Muscle of leg (tissue), 11 donors: ENCODE results near the gene RASAL2. TPM values are rescaled to one million over a fixed set of nuclear protein-coding genes. Genes with fewer than 3 reads are reported as not detected.
A peak's percentile ranks its signal among the peaks of the same experiment; 100 is the strongest.

Experiments
- DNase-seq: peaks from one replicate; pipeline ENCODE4 v3.0.0; 2013
- H3K27ac ChIP-seq: one replicate; pipeline ENCODE4 v1.5.1; 2013; ENCODE audit warnings: mild to moderate bottlenecking, low read length, control low read depth
- H3K27me3 ChIP-seq: one replicate; pipeline ENCODE4 v1.6.1; 2013; ENCODE audit warnings: low read length; ENCODE audit not compliant: control insufficient read depth, insufficient read depth
- H3K36me3 ChIP-seq: one replicate; pipeline ENCODE4 v1.6.1; 2013; ENCODE audit warnings: low read length; ENCODE audit not compliant: control insufficient read depth, insufficient read depth
- H3K4me1 ChIP-seq: one replicate; pipeline ENCODE4 v1.6.1; 2013; ENCODE audit warnings: low read length; ENCODE audit not compliant: control insufficient read depth, insufficient read depth
- H3K4me3 ChIP-seq: one replicate; pipeline ENCODE4 v1.5.1; 2013; ENCODE audit warnings: low read length, control low read depth
- H3K9me3 ChIP-seq: replicated peaks from 2 replicates; pipeline ENCODE4 v1.6.1; 2013; ENCODE audit warnings: low read depth, low read length; ENCODE audit not compliant: control insufficient read depth
- WGBS: methylation state at CpG from one replicate; pipeline ENCODE4 v1.1.5; 2013; ENCODE audit warnings: missing lambda C conversion rate; ENCODE audit not compliant: insufficient coverage; 5-methylcytosine and 5-hydroxymethylcytosine counted together
- polyA plus RNA-seq, 8 donors: library from polyadenylated mRNA; unstranded; fragments of 120-200 nt; gene quantifications; one replicate each; pipeline versions ENCODE4 v1.2.1 to v1.2.3, GENCODE V29; 2013; ENCODE audit warnings: inconsistent platforms in 1 of 8, low replicate concordance in 1 of 8; ENCODE audit not compliant: insufficient read length in 8 of 8, insufficient read depth in 1 of 8
- total RNA-seq: library from RNA; stranded (reverse); fragments of 120-200 nt; gene quantifications from one replicate; pipeline ENCODE4 v1.2.4, GENCODE V29; 2013

The RASAL2 gene
- total and polyA plus RNA-seq, 9 donors = 8.5 to 16.7 (median 13.1) TPM

- Histone ChIP-seq H3K27ac (no peak overlapping the region), H3K9me3 (no peaks in the 10 kb centered on the region), H3K27me3 (no peaks in the 10 kb centered on the region), H3K4me3 (no peak overlapping the region), H3K4me1 (peaks cover 9% of the 10 kb centered on the region), H3K36me3 (no peaks in the 10 kb centered on the region)
- 76% methylated on average over 4 of the region's 4 CpGs for WGBS
- DNase-seq = no peak
These were observed 435.0 kb downstream of the RASAL2 start for GRCh38 chr1:178528953-178529335.

GRCh38 chr1:178529364-178530036 is 435.6 kb downstream of the RASAL2 start:
- 80% methylated on average over 3 of the region's 8 CpGs for WGBS
- H3K9me3 ChIP-seq = no peaks in the 10 kb centered on the region
- H3K36me3 ChIP-seq = no peaks in the 10 kb centered on the region
- peaks cover 9% of the 10 kb centered on the region for H3K4me1 ChIP-seq
- DNase-seq = no peak
- H3K27me3 ChIP-seq = no peaks in the 10 kb centered on the region
- H3K4me3 ChIP-seq = no peak overlapping the region
- no peak overlapping the region for H3K27ac ChIP-seq

GRCh38 chr1:178530037-178530402 is 436.1 kb downstream of the RASAL2 start:
- H3K9me3 ChIP-seq = no peaks in the 10 kb centered on the region
- H3K27me3 ChIP-seq = no peaks in the 10 kb centered on the region
- H3K36me3 ChIP-seq = no peaks in the 10 kb centered on the region
- no peak overlapping the region for H3K4me3 ChIP-seq
- DNase-seq = peak; percentile 49
- no peak overlapping the region for H3K27ac ChIP-seq
- 83% methylated on average over 2 of the region's 2 CpGs for whole genome bisulfite sequencing
- H3K4me1 ChIP-seq = peaks cover 9% of the 10 kb centered on the region

- no peaks in the 10 kb centered on the region for H3K36me3 ChIP-seq
- 94% methylated on average over 3 of the region's 3 CpGs for WGBS
- no peak overlapping the region for H3K27ac ChIP-seq
- H3K9me3 ChIP-seq = no peaks in the 10 kb centered on the region
- H3K4me3 ChIP-seq = no peak overlapping the region
- H3K27me3 ChIP-seq = no peaks in the 10 kb centered on the region
- DNase-seq = no peak
- peaks cover 9% of the 10 kb centered on the region for H3K4me1 ChIP-seq
These were observed 436.6 kb downstream of the RASAL2 start for GRCh38 chr1:178530502-178530901.

- Histone ChIP-seq H3K4me1 (peaks cover 17% of the 10 kb centered on the region), H3K27ac (no peak overlapping the region), H3K4me3 (no peak overlapping the region), H3K27me3 (no peaks in the 10 kb centered on the region), H3K9me3 (no peaks in the 10 kb centered on the region), H3K36me3 (no peaks in the 10 kb centered on the region)
- 38% methylated on average over 7 of the region's 10 CpGs for WGBS
- DNase-seq = no peak
These were observed 438.0 kb downstream of the RASAL2 start for GRCh38 chr1:178531887-178532286.

- peak; percentile 83 for DNase-seq
- H3K27ac ChIP-seq = no peak overlapping the region
- no peak overlapping the region for H3K4me3 ChIP-seq
- H3K27me3 ChIP-seq = no peaks in the 10 kb centered on the region
- H3K4me1 ChIP-seq = peaks cover 22% of the 10 kb centered on the region
- H3K9me3 ChIP-seq = no peaks in the 10 kb centered on the region
- H3K36me3 ChIP-seq = no peaks in the 10 kb centered on the region
- WGBS = 10% methylated on average over 11 of the region's 13 CpGs
These were observed 438.5 kb downstream of the RASAL2 start for GRCh38 chr1:178532392-178532791.

- Histone ChIP-seq H3K27ac (no peak overlapping the region), H3K9me3 (no peaks in the 10 kb centered on the region), H3K4me1 (peaks cover 31% of the 10 kb centered on the region), H3K36me3 (no peaks in the 10 kb centered on the region), H3K4me3 (no peak overlapping the region), H3K27me3 (no peaks in the 10 kb centered on the region)
- WGBS = 74% methylated on average over 4 of the region's 9 CpGs
- no peak for DNase-seq
These were observed 439.4 kb downstream of the RASAL2 start for GRCh38 chr1:178533121-178533946.

Other genes with a start within 250 kb of the RASAL2 start
- gene SEC16B, start 124.0 kb upstream of the RASAL2 start, total RNA-seq = 7.4 TPM
- 1 to 10 TPM; 5.5 to 8.5 (median 6.8) TPM for gene SEC16B, start 124.0 kb upstream of the RASAL2 start, polyA plus RNA-seq